ENCODE results near the gene KRTAP10-1.

KRTAP10-1 gene

DNA sequence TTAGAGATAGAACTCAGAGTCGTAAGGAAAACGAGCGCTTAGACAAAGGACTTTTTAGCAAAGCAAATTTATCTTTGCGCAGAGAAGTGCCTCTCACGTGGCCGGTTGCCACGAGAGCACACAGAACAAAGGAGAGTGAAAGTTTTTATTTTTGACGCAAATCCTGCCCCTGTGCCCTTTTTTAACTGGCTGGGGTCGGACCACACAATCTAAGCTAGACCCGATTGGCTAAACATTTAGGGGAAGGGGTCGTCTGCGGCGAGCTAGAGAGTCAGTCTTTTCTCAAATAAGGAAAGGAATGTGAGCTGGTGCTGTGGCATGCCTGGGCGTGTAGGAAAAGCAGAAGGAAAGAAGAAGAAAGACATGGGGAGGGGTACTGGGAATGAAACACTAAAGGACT, 8.9 kb upstream of the KRTAP10-1 start:
- DNase-seq (ENCODE audit: low spot score) (no peak), FAIRE-seq (no peak)

GRCh38 chr21:44548381-44548780, 8.4 kb upstream of the KRTAP10-1 start:
- no peak for DNase-seq (ENCODE audit: low spot score)
- FAIRE-seq: no peak

DNA sequence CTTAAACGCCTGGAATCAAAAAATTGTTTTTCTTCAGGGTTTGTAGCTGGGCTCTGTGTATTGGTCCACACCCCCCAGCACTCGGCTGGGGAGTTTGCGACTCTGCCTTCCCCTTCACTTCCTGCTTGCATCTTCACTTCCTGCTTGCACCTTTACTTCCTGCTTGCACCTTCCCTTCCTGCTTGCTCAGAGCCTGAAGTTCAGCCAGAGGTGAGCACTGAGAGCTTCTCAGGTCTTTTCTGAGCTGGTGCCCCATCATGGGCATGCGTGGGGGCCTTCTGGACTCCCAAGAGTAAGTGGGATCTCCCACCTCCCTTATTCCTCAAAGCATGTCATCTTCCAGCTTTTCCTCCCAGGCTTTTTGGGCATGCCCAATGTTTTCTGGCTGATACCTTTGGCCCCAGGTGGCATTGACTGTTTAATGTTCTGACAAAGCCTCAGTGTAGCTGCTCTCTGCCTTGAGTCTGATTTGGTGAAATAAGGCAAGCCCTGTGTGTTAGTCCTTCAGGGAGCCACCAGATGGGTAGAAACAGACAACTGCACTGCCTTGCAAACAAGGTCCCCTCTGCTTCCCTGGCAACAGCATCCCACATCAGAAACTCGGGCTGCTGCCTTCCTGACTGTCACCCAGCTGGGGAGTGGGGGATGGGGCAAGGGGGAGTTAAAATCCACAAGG, 7.8 kb upstream of the KRTAP10-1 start:
- DNase-seq (ENCODE audit: low spot score): no peak

DNA sequence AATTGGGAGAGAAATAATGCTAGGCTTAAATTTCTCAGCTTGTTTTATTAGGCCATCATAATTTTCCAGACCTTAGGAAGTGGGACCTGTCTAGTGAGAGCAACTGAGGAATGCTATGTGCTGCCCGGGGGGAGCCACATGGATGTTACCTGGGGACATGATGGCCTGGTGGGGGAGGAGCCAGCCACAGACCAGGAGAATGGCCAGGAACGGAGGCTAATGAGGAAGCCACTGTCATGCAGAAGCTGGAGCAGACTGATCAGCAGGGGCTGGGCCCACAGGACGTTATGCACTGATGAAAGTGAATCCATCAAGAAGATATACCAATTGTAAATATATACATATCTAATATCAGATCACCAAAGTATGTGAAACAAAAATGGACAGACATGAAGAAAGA, 4.6 kb upstream of the KRTAP10-1 start:
- FAIRE-seq: no peak
- DNase-seq (ENCODE audit: low spot score): no peak

More for the DNA sequence above, 7.8 kb upstream of the KRTAP10-1 start:
- FAIRE-seq: no peak

DNA sequence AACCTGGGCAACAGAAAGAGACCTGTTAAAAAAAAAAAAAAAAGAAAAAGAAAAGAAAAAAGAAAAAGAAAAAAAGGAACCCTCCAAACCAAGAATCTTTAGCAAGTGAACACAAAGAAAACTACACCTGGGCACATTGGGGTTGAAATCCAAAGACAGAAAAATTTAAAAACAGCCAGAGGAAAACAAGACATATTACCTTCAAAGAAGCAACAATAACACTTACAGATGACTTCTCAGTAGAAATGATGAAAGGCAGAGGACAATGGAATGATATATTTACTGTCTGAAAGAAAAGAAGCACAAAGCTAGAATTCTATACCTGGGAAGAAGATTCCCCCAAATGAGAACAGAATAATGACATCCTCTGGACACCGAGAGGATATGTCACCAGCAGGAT, 2.7 kb upstream of the KRTAP10-1 start:
- FAIRE-seq: no peak

DNA sequence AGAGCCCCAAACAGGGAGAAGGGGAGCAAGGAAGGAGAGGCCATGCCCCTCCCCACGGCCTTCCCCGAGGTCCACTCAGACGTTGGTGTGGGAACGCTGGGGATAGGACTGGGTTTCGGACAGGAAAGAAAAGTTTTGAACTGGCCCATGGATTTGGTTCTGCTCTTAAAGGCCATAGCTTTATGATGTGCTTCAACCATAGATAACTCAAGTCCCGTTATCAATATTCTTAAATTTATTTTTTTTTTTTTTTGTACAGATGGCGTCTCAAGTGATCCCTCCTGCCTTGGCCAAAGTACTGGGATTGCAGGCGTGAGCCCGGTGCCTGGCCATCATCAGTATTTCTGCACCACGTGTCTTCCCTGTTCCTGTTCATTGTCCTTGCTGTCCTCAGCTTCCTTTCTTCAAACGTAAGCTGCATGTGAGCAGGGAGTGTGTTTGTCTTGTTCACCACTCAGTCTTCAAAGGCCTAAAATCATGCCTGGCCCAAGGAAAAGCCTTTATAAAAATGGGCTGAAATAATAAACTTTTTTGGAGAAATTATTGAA, 820 bp upstream of the KRTAP10-1 start:
- FAIRE-seq (no peak), DNase-seq (ENCODE audit: low spot score) (no peak)

More for the DNA sequence above, 2.7 kb upstream of the KRTAP10-1 start:
- DNase-seq (ENCODE audit: low spot score): no peak

DNA sequence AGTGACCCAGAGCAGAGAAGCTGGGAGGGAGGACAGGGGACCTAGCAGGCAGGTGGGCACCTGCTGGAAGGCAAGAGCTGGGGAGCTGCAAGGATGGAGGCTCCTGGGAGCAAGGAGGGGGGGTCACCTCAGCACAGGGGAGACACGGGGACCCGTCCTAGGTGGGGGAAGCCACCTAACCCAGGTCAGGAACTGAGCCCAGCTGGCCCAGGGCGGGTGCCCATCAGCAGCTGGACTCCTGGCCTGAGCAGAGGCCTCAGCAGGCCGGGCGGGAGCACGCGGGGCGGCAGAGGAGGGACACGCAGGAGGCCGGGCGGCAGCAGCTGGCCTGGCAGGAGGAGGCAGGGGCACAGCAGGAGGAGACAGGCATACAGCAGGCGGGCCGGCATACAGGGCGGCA, 949 bp downstream of the KRTAP10-1 start:
- FAIRE-seq: no peak

DNA sequence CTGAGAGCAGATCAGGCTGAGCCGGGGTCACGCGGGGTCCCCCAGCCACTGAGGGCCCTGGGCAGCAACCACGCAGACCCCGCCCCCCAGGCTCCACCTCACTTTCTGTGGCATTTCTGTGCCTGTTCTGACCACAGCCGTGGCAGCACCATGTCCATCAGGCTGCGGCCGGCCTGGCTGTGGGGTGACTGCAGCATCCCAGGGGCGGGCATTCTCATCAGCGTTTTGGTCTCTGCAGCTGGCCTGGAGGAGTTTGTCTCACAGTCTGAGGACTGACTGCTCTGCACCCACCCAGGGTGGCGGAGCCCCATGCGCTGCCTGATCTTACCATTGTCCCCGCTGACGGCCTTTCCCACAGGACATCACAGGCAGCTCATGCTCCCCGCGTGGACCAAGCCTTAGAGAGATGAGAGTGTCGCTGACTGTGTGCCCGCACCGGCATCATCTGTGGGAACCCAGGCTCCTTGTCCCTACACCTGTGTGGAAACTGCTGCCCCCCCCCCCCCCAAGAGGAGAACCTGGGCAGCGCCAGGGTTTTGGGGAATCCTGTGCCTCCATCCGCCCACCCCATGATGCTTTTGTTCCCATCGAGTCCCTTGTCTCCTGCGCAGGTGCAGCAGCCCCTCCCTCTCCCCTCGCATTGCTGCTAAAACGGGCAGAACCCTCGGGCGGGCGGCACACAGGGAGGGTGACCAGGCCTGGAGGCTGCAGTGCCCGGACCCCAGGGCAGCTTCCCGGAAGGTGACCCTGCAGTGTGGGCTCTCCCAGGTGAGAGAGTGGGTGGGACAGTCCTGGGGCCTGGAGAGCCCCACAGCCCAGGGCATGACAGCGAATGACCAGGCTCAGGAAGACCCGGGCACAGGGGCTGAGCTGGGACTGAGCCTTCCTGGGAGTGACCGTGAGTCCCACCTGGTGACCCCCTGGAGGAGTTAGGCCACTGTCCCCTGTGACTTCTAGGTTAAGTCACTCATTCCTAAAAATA, 1.8 kb downstream of the KRTAP10-1 start:
- FAIRE-seq: no peak
- DNase-seq (ENCODE audit: low spot score): no peak

More for the DNA sequence above, 949 bp downstream of the KRTAP10-1 start:
- no peak for DNase-seq (ENCODE audit: low spot score)

GRCh38 chr21:44535963-44536362, 4.0 kb downstream of the KRTAP10-1 start:
- FAIRE-seq (no peak), DNase-seq (ENCODE audit: low spot score) (no peak)

DNA sequence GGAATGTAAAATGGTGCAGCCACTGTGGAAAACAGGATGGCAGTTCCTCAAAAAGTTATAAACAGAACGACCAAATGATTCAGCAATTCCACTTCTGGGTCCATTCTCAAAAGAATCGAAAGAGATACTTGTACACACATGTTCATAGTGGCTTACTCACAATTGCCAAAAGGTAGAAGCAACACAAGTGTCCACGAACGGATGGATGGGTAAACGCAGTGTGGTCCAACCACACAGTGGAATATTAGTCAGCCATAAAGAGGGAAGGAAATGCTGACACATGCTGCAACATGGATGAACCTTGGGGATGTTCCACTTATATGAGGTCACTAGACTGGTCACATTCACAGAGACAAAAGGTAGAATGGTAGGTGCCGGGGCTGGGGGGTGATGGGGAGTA, 5.3 kb downstream of the KRTAP10-1 start:
- DNase-seq (ENCODE audit: low spot score): no peak
- FAIRE-seq: no peak

DNA sequence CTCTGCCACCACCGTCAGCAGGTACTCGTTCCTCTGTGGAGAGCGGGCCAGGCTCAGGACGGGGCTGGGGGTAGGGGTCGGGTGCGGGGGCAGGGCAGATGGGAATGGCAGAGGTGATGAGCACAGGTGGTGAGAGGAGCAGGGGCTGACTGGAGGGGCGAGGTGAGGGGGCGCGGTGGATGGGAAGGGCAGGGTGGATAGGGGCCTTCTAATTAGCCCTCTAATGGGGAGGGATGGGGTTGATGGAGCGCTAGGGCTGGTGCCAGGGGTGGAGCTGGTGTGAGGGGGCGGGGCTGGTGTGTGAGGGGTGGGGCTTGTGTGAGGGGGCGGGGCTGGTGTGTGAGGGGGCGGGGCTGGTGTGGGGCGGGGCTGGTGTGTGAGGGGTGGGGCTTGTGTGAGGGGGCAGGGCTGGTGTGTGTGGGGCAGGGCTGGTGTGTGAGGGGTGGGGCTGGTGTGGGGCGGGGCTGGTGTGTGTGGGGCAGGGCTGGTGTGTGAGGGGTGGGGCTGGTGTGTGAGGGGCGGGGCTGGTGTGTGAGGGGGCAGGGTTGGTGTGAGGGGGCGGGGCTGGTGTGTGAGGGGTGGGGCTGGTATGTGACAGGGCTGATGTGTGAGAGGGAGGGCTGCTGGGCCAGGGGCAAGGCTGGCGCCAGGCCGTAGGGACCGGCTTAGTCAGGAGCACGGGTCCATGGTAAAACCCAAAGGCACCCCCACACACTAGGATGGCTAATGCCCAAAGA, 5.9 kb downstream of the KRTAP10-1 start:
- no peak for FAIRE-seq
- DNase-seq (ENCODE audit: low spot score): no peak

- DNase-seq (ENCODE audit: low spot score): no peak
- no peak for FAIRE-seq
Measured at GRCh38 chr21:44533121-44533890, 6.7 kb downstream of the KRTAP10-1 start.

- no peak for DNase-seq (ENCODE audit: low spot score)
- FAIRE-seq: no peak
Measured at GRCh38 chr21:44532712-44533111, 7.3 kb downstream of the KRTAP10-1 start.

- FAIRE-seq (no peak), DNase-seq (ENCODE audit: low spot score) (no peak)
Measured at GRCh38 chr21:44531606-44532564, 8.1 kb downstream of the KRTAP10-1 start.

- no peak for DNase-seq (ENCODE audit: low spot score)
- no peak for FAIRE-seq
Measured at GRCh38 chr21:44530903-44531605, 8.9 kb downstream of the KRTAP10-1 start.

- DNase-seq (ENCODE audit: low spot score) (no peak), FAIRE-seq (no peak)
Measured at GRCh38 chr21:44530221-44530902, 9.6 kb downstream of the KRTAP10-1 start.

- no peak for FAIRE-seq
Measured at GRCh38 chr21:44529503-44530125, 10.4 kb downstream of the KRTAP10-1 start.

GRCh38 chr21:44529011-44529421, 11.0 kb downstream of the KRTAP10-1 start:
- FAIRE-seq (no peak), DNase-seq (ENCODE audit: low spot score) (no peak)

More at GRCh38 chr21:44529503-44530125, 10.4 kb downstream of the KRTAP10-1 start:
- DNase-seq (ENCODE audit: low spot score): no peak

Data from RCC 7860 (cell line).